Measurements from ENCODE around the gene KCNC1.

GRCh38 chr11:17734418-17734911, at the start of gene KCNC1:
- peak; percentile 12 to 15; a peak in 1 of 4 replicates for TF ChIP-seq CTCF (conservative IDR thresholded peaks at IDR 0.05; ENCODE audit: low read depth in 2 of 2)
- TF ChIP-seq EZH2 (IDR thresholded peaks at IDR 0.05; ENCODE audit: low read depth, unreplicated experiment), result no peak
- no peak for TF ChIP-seq POLR2AphosphoS5 (IDR thresholded peaks at IDR 0.05; ENCODE audit: low read depth)
- no peak for TF ChIP-seq EZH2phosphoT487 (IDR thresholded peaks at IDR 0.05; ENCODE audit: unreplicated experiment)
- no peak for TF ChIP-seq REST (IDR thresholded peaks at IDR 0.05; ENCODE audit: unreplicated experiment)
- TF ChIP-seq JUNB (IDR thresholded peaks at IDR 0.05; ENCODE audit: unreplicated experiment), result no peak
- TF ChIP-seq NANOG (IDR thresholded peaks at IDR 0.05; ENCODE audit: borderline replicate concordance), result no peak
- no peak for TF ChIP-seq ZNF331 (CRISPR knock-in tag; IDR thresholded peaks at IDR 0.05; ENCODE audit: low read depth)
- no peak for TF ChIP-seq STAT1 (IDR thresholded peaks at IDR 0.05; ENCODE audit: unreplicated experiment)

Data from GM23338 (cell line).